OCI-LY1 (cell line): ENCODE results near the gene ACOT4.
"Not testable (repeated sequence)": the region's sequence is repeated elsewhere in the genome, so short reads cannot be mapped to it uniquely, and the experiment has no call there.

Experiments
- H2AFZ ChIP-seq: fragments of 200-600 bp; sonication (generic), shearing (Covaris generic); 2 replicates; pipeline ENCODE4 v1.6.0; 2014; ENCODE audit warnings: antibody characterized with exemption, mild to moderate bottlenecking, low read length
- H3F3A ChIP-seq: fragments of 200-600 bp; sonication (generic), shearing (Covaris generic); 2 replicates; pipeline ENCODE4 v1.6.0; 2014; ENCODE audit warnings: mild to moderate bottlenecking, antibody characterized with exemption, low read length, moderate library complexity; ENCODE audit not compliant: insufficient read depth
- H3K27ac ChIP-seq: fragments of 200-600 bp; sonication (generic); 2 replicates; pipeline ENCODE4 v1.5.1; 2014; ENCODE audit warnings: low read length, mixed run types, mild to moderate bottlenecking, low read depth; ENCODE audit not compliant: poor library complexity, severe bottlenecking
- H3K27me3 ChIP-seq: fragments of 200-600 bp; sonication (generic); 2 replicates; pipeline ENCODE4 v1.6.0; 2014; ENCODE audit warnings: antibody characterized with exemption, mild to moderate bottlenecking, low read length, moderate library complexity; ENCODE audit not compliant: insufficient read depth
- H3K36me3 ChIP-seq: fragments of 200-600 bp; sonication (generic); 2 replicates; pipeline ENCODE4 v1.6.1; 2014; ENCODE audit warnings: mild to moderate bottlenecking, antibody characterized with exemption, low read length, moderate library complexity, mixed read lengths; ENCODE audit not compliant: insufficient read depth
- H3K4me1 ChIP-seq: fragments of 200-600 bp; sonication (generic); 2 replicates; pipeline ENCODE4 v1.5.1; 2014; ENCODE audit warnings: mild to moderate bottlenecking, low read length, moderate library complexity; ENCODE audit not compliant: insufficient read depth, severe bottlenecking
- H3K4me2 ChIP-seq: fragments of 200-600 bp; sonication (generic), shearing (Covaris generic); 2 replicates; pipeline ENCODE4 v1.6.1; 2014; ENCODE audit warnings: low read length
- H3K4me3 ChIP-seq: fragments of 200-600 bp; sonication (generic); 2 replicates; pipeline ENCODE4 v1.5.1; 2014; ENCODE audit warnings: low read length, low read depth, mild to moderate bottlenecking, mixed read lengths; ENCODE audit not compliant: poor library complexity, severe bottlenecking
- H3K79me2 ChIP-seq: fragments of 200-600 bp; shearing (Covaris generic); 2 replicates; pipeline ENCODE4 v1.6.1; 2016; ENCODE audit warnings: mixed run types, low read length, mixed read lengths; ENCODE audit not compliant: insufficient read depth
- H3K9ac ChIP-seq: fragments of 200-600 bp; sonication (generic), shearing (Covaris generic); 2 replicates; pipeline ENCODE4 v1.6.1; 2014; ENCODE audit warnings: mild to moderate bottlenecking, low read length, mixed read lengths
- H3K9me2 ChIP-seq: fragments of 200-600 bp; sonication (generic), shearing (Covaris generic); 2 replicates; pipeline ENCODE4 v1.6.1; 2014; ENCODE audit warnings: low read depth, mild to moderate bottlenecking, low read length, mixed read lengths
- H3K9me3 ChIP-seq: fragments of 200-600 bp; shearing (Covaris generic); 2 replicates; pipeline ENCODE4 v1.6.1; 2014; ENCODE audit warnings: low read length, mixed read lengths
- H4K20me1 ChIP-seq: fragments of 200-600 bp; sonication (generic), shearing (Covaris generic); 2 replicates; pipeline ENCODE4 v1.6.0; 2016; ENCODE audit warnings: mild to moderate bottlenecking, low read length; ENCODE audit not compliant: insufficient read depth
- EZH2 ChIP-seq: fragments of 200-600 bp; sonication (generic), shearing (Covaris generic); IDR thresholded peaks from 2 replicates; pipeline ENCODE4 v1.8.0; 2017; ENCODE audit warnings: borderline replicate concordance, mixed run types, mild to moderate bottlenecking, antibody characterized with exemption, low read length, moderate library complexity, mixed read lengths
- TF ChIP-seq, protein P1 (sequence below): fragments of 200-600 bp; sonication (generic), shearing (Covaris generic); IDR thresholded peaks from 2 replicates; pipeline ENCODE4 v1.5.1; 2017; ENCODE audit warnings: mild to moderate bottlenecking, antibody characterized with exemption, low read length, moderate library complexity, mixed read lengths

The ACOT4 gene

DNA sequence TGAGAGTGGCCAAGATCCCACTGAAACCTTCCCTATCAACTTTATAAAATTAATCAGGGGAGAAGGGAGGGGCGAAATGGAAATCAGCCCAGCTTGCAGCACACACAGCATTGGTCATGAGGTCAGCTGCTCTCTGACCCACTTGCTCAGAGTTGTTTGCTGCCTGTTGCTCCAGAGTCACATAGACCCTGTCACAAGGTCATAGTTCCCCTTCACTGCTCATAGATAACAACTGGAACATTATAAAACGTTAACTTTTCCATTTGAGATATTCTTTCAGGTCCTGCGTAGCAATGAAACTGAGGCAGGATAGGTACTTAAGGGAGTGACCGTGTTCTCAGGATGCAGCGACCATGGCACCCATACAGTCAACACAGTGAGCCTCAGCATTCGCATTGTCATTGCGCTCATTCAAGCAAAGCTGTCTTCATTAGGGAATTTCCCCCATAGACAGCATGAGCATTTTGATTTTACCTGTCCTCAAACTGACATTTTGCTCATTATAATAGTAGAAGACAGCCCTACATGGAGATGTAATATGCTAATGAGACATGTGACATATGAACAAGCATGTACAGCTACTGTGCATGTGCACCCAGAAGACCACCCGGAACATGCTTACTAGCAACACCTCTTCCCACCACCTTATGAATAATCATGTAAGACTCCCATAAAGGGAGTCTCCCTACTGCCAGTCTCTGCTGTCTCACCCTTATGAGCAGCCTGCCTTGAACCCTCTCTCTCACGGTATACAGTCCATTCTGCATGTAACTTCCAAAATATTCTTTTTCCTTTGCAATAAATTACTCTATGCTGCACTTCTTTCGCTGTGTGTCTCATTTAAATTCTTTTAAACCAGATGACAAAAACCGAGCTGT is 9.3 kb upstream of the ACOT4 start:
- H3K79me2 ChIP-seq, H3K27ac ChIP-seq, H3K27me3 ChIP-seq, H3F3A ChIP-seq, H4K20me1 ChIP-seq, H3K4me1 ChIP-seq, H3K4me2 ChIP-seq, H3K4me3 ChIP-seq, H2AFZ ChIP-seq, H3K36me3 ChIP-seq, H3K9me2 ChIP-seq, H3K9me3 ChIP-seq, H3K9ac ChIP-seq: not testable (repeated sequence)

DNA sequence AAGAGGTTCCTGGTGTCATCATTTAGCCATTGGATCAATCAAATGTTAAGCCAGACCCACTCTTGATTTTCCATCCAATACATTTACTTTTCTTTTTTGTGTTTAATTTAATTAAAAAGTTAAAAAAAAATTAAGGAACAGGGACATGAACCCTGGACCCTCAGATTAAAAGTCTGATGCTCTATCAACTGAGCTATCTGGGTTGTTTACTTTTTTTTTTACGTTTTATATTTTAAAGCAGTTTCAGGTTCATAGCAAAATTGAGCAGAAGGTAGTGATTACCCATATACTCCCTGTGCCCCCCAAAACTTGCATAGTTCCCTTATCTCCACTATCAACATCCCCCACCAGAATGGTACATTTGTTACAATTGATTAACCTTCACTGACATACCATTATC is 3.0 kb upstream of the ACOT4 start:
- Histone ChIP-seq H3K36me3 (no peaks in the 10 kb centered on the region), H3K4me1 (peaks cover 17% of the 10 kb centered on the region), H3K9ac (no peak overlapping the region), H3F3A (no peaks in the 10 kb centered on the region; the same call in 1 of the 2 replicates), H3K9me2 (no peaks in the 10 kb centered on the region), H3K79me2 (no peaks in the 10 kb centered on the region), H4K20me1 (no peaks in the 10 kb centered on the region), H3K27me3 (no peaks in the 10 kb centered on the region), H2AFZ (no peak overlapping the region), H3K9me3 (no peaks in the 10 kb centered on the region), H3K4me3 (no peak overlapping the region), H3K27ac (no peak overlapping the region), H3K4me2 (no peak overlapping the region)
- TF ChIP-seq EZH2: no peak
- TF ChIP-seq, protein P1, sequence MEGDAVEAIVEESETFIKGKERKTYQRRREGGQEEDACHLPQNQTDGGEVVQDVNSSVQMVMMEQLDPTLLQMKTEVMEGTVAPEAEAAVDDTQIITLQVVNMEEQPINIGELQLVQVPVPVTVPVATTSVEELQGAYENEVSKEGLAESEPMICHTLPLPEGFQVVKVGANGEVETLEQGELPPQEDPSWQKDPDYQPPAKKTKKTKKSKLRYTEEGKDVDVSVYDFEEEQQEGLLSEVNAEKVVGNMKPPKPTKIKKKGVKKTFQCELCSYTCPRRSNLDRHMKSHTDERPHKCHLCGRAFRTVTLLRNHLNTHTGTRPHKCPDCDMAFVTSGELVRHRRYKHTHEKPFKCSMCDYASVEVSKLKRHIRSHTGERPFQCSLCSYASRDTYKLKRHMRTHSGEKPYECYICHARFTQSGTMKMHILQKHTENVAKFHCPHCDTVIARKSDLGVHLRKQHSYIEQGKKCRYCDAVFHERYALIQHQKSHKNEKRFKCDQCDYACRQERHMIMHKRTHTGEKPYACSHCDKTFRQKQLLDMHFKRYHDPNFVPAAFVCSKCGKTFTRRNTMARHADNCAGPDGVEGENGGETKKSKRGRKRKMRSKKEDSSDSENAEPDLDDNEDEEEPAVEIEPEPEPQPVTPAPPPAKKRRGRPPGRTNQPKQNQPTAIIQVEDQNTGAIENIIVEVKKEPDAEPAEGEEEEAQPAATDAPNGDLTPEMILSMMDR: no peak

DNA sequence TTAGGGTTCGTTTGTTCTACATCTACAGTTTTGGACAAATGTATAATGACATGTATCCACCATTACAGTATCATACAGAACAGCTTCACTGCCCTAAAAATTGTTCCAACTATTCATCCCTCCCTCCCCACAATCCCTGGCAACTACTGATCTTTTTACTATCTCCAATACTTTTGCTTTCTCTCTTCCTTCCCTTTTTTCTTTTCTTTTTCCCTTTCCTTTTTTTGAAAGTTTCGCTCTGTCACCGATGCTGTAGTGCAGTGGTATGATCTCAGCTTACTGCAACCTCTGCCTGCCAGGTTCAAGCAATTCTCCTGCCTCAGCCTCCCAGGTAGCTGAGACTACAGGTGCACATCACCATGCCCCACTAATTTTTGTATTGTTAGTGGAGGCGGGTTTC is 2.6 kb upstream of the ACOT4 start:
- Histone ChIP-seq H3K27ac (no peak overlapping the region), H3K4me3 (no peak overlapping the region), H3K4me2 (no peak overlapping the region), H3K9me2 (no peaks in the 10 kb centered on the region), H3K9me3 (no peaks in the 10 kb centered on the region), H3F3A (no peaks in the 10 kb centered on the region; the same call in 1 of the 2 replicates), H3K79me2 (no peaks in the 10 kb centered on the region), H2AFZ (no peak overlapping the region), H4K20me1 (no peaks in the 10 kb centered on the region), H3K36me3 (no peaks in the 10 kb centered on the region), H3K27me3 (no peaks in the 10 kb centered on the region), H3K4me1 (peaks cover 17% of the 10 kb centered on the region), H3K9ac (no peak overlapping the region)
- TF ChIP-seq, protein P1: no peak
- no peak for TF ChIP-seq EZH2

DNA sequence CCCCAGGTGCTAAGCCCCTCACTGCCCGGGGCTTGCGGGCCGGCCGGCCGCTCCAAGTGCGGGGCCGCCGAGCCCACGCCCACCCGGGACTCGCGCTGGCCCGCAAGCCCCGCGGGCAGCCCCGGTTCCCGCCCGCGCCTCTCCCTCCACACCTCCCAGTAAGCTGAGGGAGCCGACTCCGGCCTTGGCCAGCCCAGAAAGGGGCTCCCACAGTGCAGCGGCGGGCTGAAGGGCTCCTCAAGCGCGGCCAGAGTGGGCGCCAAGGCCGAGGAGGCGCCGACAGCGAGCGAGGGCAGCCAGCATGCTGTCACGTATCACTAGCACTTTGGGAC is 1.0 kb upstream of the ACOT4 start:
- not testable (repeated sequence) for H3F3A ChIP-seq, H3K27ac ChIP-seq, H3K36me3 ChIP-seq, H2AFZ ChIP-seq, H3K9me2 ChIP-seq, H3K9ac ChIP-seq, H3K27me3 ChIP-seq, H4K20me1 ChIP-seq, H3K9me3 ChIP-seq, H3K4me2 ChIP-seq, H3K4me3 ChIP-seq, H3K79me2 ChIP-seq
- H3K4me1 ChIP-seq: peaks cover 17% of the 10 kb centered on the region
